NCI-H2029 (cell line): ENCODE measurements around the gene PAM.

Experiments used
- DNase-seq: peaks from one replicate; lab custom pipeline; 2025; lab: John Stamatoyannopoulos, UW

The PAM gene

GRCh38 chr5:102815084-102815483, 60.0 kb downstream of the PAM start:
- no peak for DNase-seq

- no peak for DNase-seq
Observed at GRCh38 chr5:102815540-102816332, 60.6 kb downstream of the PAM start.

- DNase-seq, result no peak
Observed at GRCh38 chr5:102818345-102818744, 63.2 kb downstream of the PAM start.

- no peak for DNase-seq
Observed at GRCh38 chr5:102818934-102819333, 63.8 kb downstream of the PAM start.

GRCh38 chr5:102819634-102820033, 64.5 kb downstream of the PAM start:
- DNase-seq, result no peak

GRCh38 chr5:102823441-102823874, 68.4 kb downstream of the PAM start:
- DNase-seq, result no peak

- no peak for DNase-seq
Observed at GRCh38 chr5:102826629-102827028, 71.5 kb downstream of the PAM start.

GRCh38 chr5:102830241-102830640, 75.1 kb downstream of the PAM start:
- DNase-seq, result no peak

GRCh38 chr5:102832445-102832844, 77.3 kb downstream of the PAM start:
- no peak for DNase-seq

- no peak for DNase-seq
Observed at GRCh38 chr5:102833146-102833545, 78.0 kb downstream of the PAM start.

- no peak for DNase-seq
Observed at GRCh38 chr5:102834438-102834964, 79.4 kb downstream of the PAM start.

GRCh38 chr5:102835717-102836116, 80.6 kb downstream of the PAM start:
- no peak for DNase-seq

- DNase-seq, result no peak
Observed at GRCh38 chr5:102841021-102841420, 85.9 kb downstream of the PAM start.

GRCh38 chr5:102843997-102844396, 88.9 kb downstream of the PAM start:
- no peak for DNase-seq

GRCh38 chr5:102845041-102845440, 89.9 kb downstream of the PAM start:
- DNase-seq, result no peak

- DNase-seq, result no peak
Observed at GRCh38 chr5:102850503-102850902, 95.4 kb downstream of the PAM start.

- DNase-seq, result no peak
Observed at GRCh38 chr5:102853680-102854079, 98.6 kb downstream of the PAM start.

- DNase-seq, result no peak
Observed at GRCh38 chr5:102855681-102856388, 100.7 kb downstream of the PAM start.

GRCh38 chr5:102856389-102856777, 101.3 kb downstream of the PAM start:
- DNase-seq, result no peak

- no peak for DNase-seq
Observed at GRCh38 chr5:102857076-102857818, 102.1 kb downstream of the PAM start.

- no peak for DNase-seq
Observed at GRCh38 chr5:102858221-102858620, 103.1 kb downstream of the PAM start.

- no peak for DNase-seq
Observed at GRCh38 chr5:102858808-102859207, 103.7 kb downstream of the PAM start.

- no peak for DNase-seq
Observed at GRCh38 chr5:102860035-102860434, 104.9 kb downstream of the PAM start.
